ENCODE results near the gene ADPRHL1. TPM values are rescaled to one million over a fixed set of nuclear protein-coding genes. Genes with fewer than 3 reads are reported as not detected.

The ADPRHL1 gene
- total RNA-seq, 1 experiment from 2014 or later, result 2.7 TPM

DNA sequence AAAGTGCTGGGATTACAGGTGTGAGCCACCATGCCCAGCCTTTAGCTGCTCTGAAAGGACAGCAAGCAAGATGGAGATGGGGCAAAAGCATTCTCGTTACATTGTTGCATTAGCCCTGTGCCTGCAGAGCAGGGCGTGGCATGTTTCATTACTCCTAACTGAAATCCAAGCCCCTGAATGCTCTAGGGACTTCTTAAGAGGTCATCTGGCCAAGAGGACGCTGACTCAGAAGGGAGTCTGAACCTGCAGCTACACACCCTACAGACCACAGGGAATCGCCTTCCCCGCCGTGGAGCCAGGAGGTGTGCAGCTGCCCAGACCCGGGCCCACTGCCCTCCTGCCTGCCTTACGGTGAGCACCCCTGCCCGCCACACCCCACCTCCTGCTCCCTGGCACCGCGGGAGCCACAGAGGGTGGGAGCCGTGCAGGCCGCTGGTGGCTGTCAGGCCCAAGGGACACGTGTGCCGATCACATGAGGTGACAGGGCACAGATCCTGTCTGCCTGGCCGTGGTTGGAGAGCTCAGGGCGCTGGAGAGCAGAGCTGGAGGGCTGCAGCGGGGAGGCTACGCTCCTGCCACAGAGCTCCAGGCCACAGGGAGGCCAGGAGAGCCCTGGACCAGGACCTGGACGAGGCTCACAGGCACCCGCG, 27.2 kb downstream of the ADPRHL1 start:
- Histone ChIP-seq H4K5ac (ENCODE audit: insufficient read length, low read depth, low read length) (no peak overlapping the region), H3K4me2 (ENCODE audit: insufficient read depth, insufficient read length, low read length) (no peak overlapping the region), H3T11ph (ENCODE audit: low read length) (no peak overlapping the region), H3K79me1 (ENCODE audit: insufficient read depth, low read depth, low read length, poor library complexity, severe bottlenecking) (no peaks in the 10 kb centered on the region), H3K27me3 (ENCODE audit: insufficient read depth, low read length) (no peaks in the 10 kb centered on the region), H2BK12ac (ENCODE audit: insufficient read length, low read depth, low read length) (no peak overlapping the region), H4K20me1 (ENCODE audit: control insufficient read depth, insufficient read depth, insufficient read length) (no peaks in the 10 kb centered on the region), H2BK5ac (ENCODE audit: insufficient read length, low read length) (no peak overlapping the region), H3K56ac (ENCODE audit: insufficient read length, low read depth, low read length) (no peak overlapping the region), H3K18ac (ENCODE audit: insufficient read length, low read depth, low read length) (no peak overlapping the region), H3K14ac (ENCODE audit: insufficient read depth, low read length) (no peak overlapping the region; the same call in 1 of the 2 replicates), H3K9ac (ENCODE audit: extremely low read depth, insufficient read length, low read length) (no peak overlapping the region), H2AFZ (ENCODE audit: low read length) (no peak overlapping the region), H3K23me2 (ENCODE audit: insufficient read length, low read depth, low read length, poor library complexity, severe bottlenecking) (no peaks in the 10 kb centered on the region), H4K8ac (replicated peaks; ENCODE audit: insufficient read length, low read depth, low read length) (no peak overlapping the region), H3K79me2 (ENCODE audit: insufficient read depth, low read length) (no peaks in the 10 kb centered on the region), H3K4ac (ENCODE audit: low read depth, low read length) (no peak overlapping the region), H2AK5ac (ENCODE audit: insufficient read length, low read length) (no peak overlapping the region), H2BK15ac (ENCODE audit: low read depth, low read length) (no peak overlapping the region), H2BK20ac (ENCODE audit: low read depth, low read length, poor library complexity, severe bottlenecking) (no peak overlapping the region), H3K27ac (ENCODE audit: insufficient read length, low read depth, low read length) (no peak overlapping the region), H3K23ac (ENCODE audit: insufficient read length, low read depth, low read length) (no peak overlapping the region), H3K4me1 (ENCODE audit: insufficient read depth, low read length) (no peaks in the 10 kb centered on the region), H2BK120ac (ENCODE audit: low read depth, low read length, poor library complexity, severe bottlenecking) (no peak overlapping the region), H3K9me3 (ENCODE audit: control insufficient read depth, low read depth, low read length) (no peaks in the 10 kb centered on the region), H4K91ac (ENCODE audit: insufficient read length, low read depth, low read length) (no peak overlapping the region)
- Mint-ChIP-seq H3K27ac (no peak overlapping the region; a peak in 1 of 7 replicates), H3K9me3 (no peaks in the 10 kb centered on the region), H3K4me3 (no peak overlapping the region), H3K27me3 (ENCODE audit: low read depth) (no peaks in the 10 kb centered on the region), H3K36me3 (ENCODE audit: insufficient read depth in 1 of 3, low read depth in 3 of 3) (0 out of 7 replicates have a peak, but pooled peaks cover 0 to 3% (median 0%) of the 10 kb centered on the region in 3 experiments), H3K4me1 (peaks cover 0 to 3% of the 10 kb centered on the region in 2 experiments; a peak in 1 of 4 replicates)
- TF ChIP-seq, protein P1, sequence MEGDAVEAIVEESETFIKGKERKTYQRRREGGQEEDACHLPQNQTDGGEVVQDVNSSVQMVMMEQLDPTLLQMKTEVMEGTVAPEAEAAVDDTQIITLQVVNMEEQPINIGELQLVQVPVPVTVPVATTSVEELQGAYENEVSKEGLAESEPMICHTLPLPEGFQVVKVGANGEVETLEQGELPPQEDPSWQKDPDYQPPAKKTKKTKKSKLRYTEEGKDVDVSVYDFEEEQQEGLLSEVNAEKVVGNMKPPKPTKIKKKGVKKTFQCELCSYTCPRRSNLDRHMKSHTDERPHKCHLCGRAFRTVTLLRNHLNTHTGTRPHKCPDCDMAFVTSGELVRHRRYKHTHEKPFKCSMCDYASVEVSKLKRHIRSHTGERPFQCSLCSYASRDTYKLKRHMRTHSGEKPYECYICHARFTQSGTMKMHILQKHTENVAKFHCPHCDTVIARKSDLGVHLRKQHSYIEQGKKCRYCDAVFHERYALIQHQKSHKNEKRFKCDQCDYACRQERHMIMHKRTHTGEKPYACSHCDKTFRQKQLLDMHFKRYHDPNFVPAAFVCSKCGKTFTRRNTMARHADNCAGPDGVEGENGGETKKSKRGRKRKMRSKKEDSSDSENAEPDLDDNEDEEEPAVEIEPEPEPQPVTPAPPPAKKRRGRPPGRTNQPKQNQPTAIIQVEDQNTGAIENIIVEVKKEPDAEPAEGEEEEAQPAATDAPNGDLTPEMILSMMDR (conservative IDR thresholded peaks at IDR 0.05), result no peak
- no CpG with 5 or more reads among the region's 22 CpGs for WGBS (ENCODE audit: extremely low coverage, insufficient read length, low lambda C conversion rate)
- DNase-seq, result no peak
